Hepatocyte (in vitro differentiated cells): ENCODE results near the gene WASF2. TPM values are rescaled to one million over a fixed set of nuclear protein-coding genes. Genes with fewer than 3 reads are reported as not detected.
"Not testable (repeated sequence)": the region's sequence is repeated elsewhere in the genome, so short reads cannot be mapped to it uniquely, and the experiment has no call there.

ENCODE experiments used
- DNase-seq: peaks from one replicate; pipeline ENCODE4 v3.0.0-alpha.2; 2016; ENCODE audit warnings: low spot score
- H2AFZ ChIP-seq: fragments of 200-600 bp; sonication (generic); 2 replicates; pipeline ENCODE4 v1.6.0; 2016; ENCODE audit warnings: antibody characterized with exemption, mild to moderate bottlenecking
- H3K27ac ChIP-seq: fragments of 200-600 bp; sonication (generic); 2 replicates; pipeline ENCODE4 v1.5.1; 2016; ENCODE audit warnings: mild to moderate bottlenecking
- H3K27me3 ChIP-seq: fragments of 200-600 bp; sonication (generic); 2 replicates; pipeline ENCODE4 v1.6.1; 2016
- H3K36me3 ChIP-seq: fragments of 200-600 bp; sonication (generic); replicated peaks from 2 replicates; pipeline ENCODE4 v1.5.1; 2016; ENCODE audit warnings: low read depth; ENCODE audit not compliant: insufficient read depth
- H3K4me1 ChIP-seq: fragments of 200-600 bp; sonication (generic); 2 replicates; pipeline ENCODE4 v1.5.1; 2016; ENCODE audit warnings: mild to moderate bottlenecking, moderate library complexity; ENCODE audit not compliant: insufficient read depth
- H3K4me2 ChIP-seq: fragments of 200-600 bp; sonication (generic); 2 replicates; pipeline ENCODE4 v1.6.0; 2016
- H3K4me3 ChIP-seq: fragments of 200-600 bp; sonication (generic); 2 replicates; pipeline ENCODE4 v1.5.1; 2016; ENCODE audit warnings: mild to moderate bottlenecking
- H3K79me2 ChIP-seq: fragments of 200-600 bp; sonication (generic); 2 replicates; pipeline ENCODE4 v1.6.0; 2017; ENCODE audit warnings: mild to moderate bottlenecking
- H3K9me2 ChIP-seq: fragments of 200-600 bp; sonication (generic); replicated peaks from 2 replicates; pipeline ENCODE4 v1.6.0; 2017; ENCODE audit warnings: mild to moderate bottlenecking; ENCODE audit not compliant: insufficient read depth
- H3K9me3 ChIP-seq: fragments of 200-600 bp; sonication (generic); 2 replicates; pipeline ENCODE4 v1.5.1; 2016; ENCODE audit warnings: low read depth, mild to moderate bottlenecking
- H4K20me1 ChIP-seq: fragments of 200-600 bp; sonication (generic); 2 replicates; pipeline ENCODE4 v1.6.0; 2016; ENCODE audit warnings: mild to moderate bottlenecking; ENCODE audit not compliant: insufficient read depth, poor library complexity, severe bottlenecking
- EZH2 ChIP-seq: fragments of 200-600 bp; sonication (generic); IDR thresholded peaks from 2 replicates; pipeline ENCODE4 v1.6.1; 2016; ENCODE audit warnings: antibody characterized with exemption, mild to moderate bottlenecking, borderline replicate concordance
- EZH2phosphoT487 ChIP-seq: fragments of 200-600 bp; sonication (generic); IDR thresholded peaks from one replicate; pipeline ENCODE4 v1.6.1; 2018; ENCODE audit warnings: antibody characterized with exemption, mild to moderate bottlenecking, low read depth, moderate library complexity; ENCODE audit not compliant: unreplicated experiment, severe bottlenecking
- WGBS: methylation state at CpG from one replicate; pipeline ENCODE4 v1.1.6; 2016; ENCODE audit warnings: low lambda C conversion rate; ENCODE audit errors: missing lambda C conversion rate; 5-methylcytosine and 5-hydroxymethylcytosine counted together
- polyA plus RNA-seq: library from polyadenylated mRNA; unstranded; fragments of >200 nt; fragmentation: Nextera tagmentation; extraction: Ambion mirVana; gene quantifications from 2 replicates; pipeline ENCODE4 v1.2.1, GENCODE V29; 2016
- total RNA-seq: library from RNA; depleted of rRNA; stranded (reverse); fragments of >200 nt; gene quantifications from 2 replicates; pipeline ENCODE4 v1.2.3, GENCODE V29; 2014
- TF ChIP-seq, protein P1 (sequence below): fragments of 200-600 bp; sonication (generic); IDR thresholded peaks from 2 replicates; pipeline ENCODE4 v1.5.1; 2016; ENCODE audit warnings: antibody characterized with exemption, mild to moderate bottlenecking; ENCODE audit not compliant: poor library complexity

The WASF2 gene
- total and polyA plus RNA-seq, 2 experiments from 2014 or later = 28.5 to 45.6 TPM

DNA sequence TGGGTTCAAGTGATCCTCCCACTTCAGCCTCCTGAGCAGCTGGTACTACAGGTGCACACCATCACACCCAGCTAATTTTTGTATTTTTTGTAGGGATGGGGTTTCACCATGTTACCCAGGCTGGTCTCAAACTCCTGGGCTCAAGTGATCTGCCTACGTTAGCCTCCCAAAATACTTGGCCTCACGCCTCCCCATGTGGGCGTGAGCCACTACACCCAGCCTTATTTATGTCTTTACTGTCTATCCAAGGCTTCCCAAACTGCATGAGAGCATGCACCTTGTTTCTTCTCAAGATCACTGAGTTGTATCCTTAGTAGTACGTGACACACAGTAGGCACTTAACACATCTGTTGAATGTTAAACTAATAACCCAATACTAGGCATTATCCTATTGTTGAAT, 14.2 kb downstream of the WASF2 start:
- DNase-seq = no peak
- Histone ChIP-seq H3K4me1 (no peaks in the 10 kb centered on the region), H3K27me3 (no peaks in the 10 kb centered on the region), H3K36me3 (peaks cover 3% of the 10 kb centered on the region), H3K9me2 (no peaks in the 10 kb centered on the region), H3K79me2 (peaks cover 96% of the 10 kb centered on the region), H2AFZ (no peak overlapping the region), H3K4me2 (no peak overlapping the region), H3K4me3 (no peak overlapping the region), H4K20me1 (peaks cover 92% of the 10 kb centered on the region), H3K9me3 (no peaks in the 10 kb centered on the region), H3K27ac (no peak overlapping the region)
- no peak for TF ChIP-seq EZH2phosphoT487
- TF ChIP-seq, protein P1, sequence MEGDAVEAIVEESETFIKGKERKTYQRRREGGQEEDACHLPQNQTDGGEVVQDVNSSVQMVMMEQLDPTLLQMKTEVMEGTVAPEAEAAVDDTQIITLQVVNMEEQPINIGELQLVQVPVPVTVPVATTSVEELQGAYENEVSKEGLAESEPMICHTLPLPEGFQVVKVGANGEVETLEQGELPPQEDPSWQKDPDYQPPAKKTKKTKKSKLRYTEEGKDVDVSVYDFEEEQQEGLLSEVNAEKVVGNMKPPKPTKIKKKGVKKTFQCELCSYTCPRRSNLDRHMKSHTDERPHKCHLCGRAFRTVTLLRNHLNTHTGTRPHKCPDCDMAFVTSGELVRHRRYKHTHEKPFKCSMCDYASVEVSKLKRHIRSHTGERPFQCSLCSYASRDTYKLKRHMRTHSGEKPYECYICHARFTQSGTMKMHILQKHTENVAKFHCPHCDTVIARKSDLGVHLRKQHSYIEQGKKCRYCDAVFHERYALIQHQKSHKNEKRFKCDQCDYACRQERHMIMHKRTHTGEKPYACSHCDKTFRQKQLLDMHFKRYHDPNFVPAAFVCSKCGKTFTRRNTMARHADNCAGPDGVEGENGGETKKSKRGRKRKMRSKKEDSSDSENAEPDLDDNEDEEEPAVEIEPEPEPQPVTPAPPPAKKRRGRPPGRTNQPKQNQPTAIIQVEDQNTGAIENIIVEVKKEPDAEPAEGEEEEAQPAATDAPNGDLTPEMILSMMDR = no peak
- TF ChIP-seq EZH2 = no peak
- 95% methylated on average over 4 of the region's 4 CpGs for WGBS

DNA sequence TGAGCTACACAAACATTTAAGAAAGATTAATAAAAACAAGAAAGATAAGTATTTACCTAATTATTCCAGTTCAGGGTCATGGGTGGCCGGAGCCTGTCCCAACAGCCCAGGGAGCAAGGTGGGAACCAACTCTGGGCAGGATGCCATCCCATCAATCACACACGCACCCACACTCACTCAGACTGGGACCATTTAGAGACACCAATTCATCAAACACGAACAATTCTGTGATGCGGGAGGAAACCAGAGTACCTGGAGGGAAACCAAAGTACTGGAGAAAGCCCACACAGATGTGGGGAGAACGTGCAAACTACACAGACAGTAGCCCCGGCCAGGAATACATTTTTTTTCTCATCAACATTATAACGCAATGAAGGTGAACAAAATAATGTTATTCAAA, 16.2 kb downstream of the WASF2 start:
- no peaks in the 10 kb centered on the region for H3K9me2 ChIP-seq
- H3K27me3 ChIP-seq = no peaks in the 10 kb centered on the region
- H3K9me3 ChIP-seq = no peaks in the 10 kb centered on the region
- no peak overlapping the region for H3K4me2 ChIP-seq
- H4K20me1 ChIP-seq = peaks cover 92% of the 10 kb centered on the region
- H3K27ac ChIP-seq = no peak overlapping the region
- DNase-seq = no peak
- H3K4me3 ChIP-seq = no peak overlapping the region
- TF ChIP-seq EZH2phosphoT487 (no peak), EZH2 (no peak)
- TF ChIP-seq, protein P1 = no peak
- WGBS = 83% methylated on average over 7 of the region's 7 CpGs
- H3K79me2 ChIP-seq = peaks cover 96% of the 10 kb centered on the region
- peaks cover 3% of the 10 kb centered on the region for H3K36me3 ChIP-seq
- H2AFZ ChIP-seq = no peak overlapping the region
- H3K4me1 ChIP-seq = no peaks in the 10 kb centered on the region

DNA sequence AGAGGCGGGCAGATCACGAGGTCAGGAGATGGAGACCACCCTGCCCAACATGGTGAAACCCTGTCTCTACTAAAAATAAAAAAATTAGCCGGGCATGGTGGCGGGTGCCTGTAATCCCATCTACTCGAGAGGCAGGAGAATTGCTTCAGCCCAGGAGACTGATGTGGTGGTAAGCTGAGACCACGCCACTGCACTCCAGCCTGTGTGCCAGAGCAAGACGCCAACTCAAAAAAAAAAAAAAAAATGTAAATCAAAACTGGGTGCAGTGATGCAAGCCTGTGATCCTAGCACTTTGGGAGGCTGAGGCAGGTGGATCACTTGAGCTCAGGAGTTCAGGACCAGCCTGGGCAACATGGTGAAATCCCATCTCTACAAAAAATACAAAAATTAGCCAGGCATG, 17.9 kb downstream of the WASF2 start:
- H3K27me3 ChIP-seq, H3K4me2 ChIP-seq, DNase-seq, H3K4me1 ChIP-seq, H3K27ac ChIP-seq, H3K9me3 ChIP-seq, H3K36me3 ChIP-seq, H3K9me2 ChIP-seq, H3K4me3 ChIP-seq, H2AFZ ChIP-seq: not testable (repeated sequence)
- 88% methylated on average over 7 of the region's 7 CpGs for WGBS
- peaks cover 95% of the 10 kb centered on the region for H4K20me1 ChIP-seq
- H3K79me2 ChIP-seq = peaks cover 98% of the 10 kb centered on the region

DNA sequence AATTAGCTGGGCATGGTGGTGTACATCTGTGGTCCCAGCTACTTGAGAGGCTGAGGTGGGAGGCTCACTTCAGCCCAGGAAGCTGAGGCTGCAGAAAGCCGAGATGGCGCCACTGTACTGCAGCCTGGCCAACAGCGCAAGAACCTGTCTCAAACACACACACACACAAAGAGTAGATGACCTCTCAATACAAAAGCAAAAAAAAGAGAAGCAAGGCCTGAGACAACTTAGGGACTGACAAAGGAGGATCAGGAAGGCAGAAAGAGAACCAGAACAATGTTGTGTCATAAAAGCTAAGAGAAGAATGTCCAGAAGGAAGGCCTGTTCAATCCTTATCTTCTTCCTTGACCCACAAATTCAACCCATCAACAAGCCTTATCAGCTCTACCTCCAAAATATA, 18.5 kb downstream of the WASF2 start:
- Histone ChIP-seq H3K9me2 (no peaks in the 10 kb centered on the region), H3K79me2 (peaks cover 98% of the 10 kb centered on the region), H3K36me3 (peaks cover 3% of the 10 kb centered on the region), H4K20me1 (peaks cover 95% of the 10 kb centered on the region), H3K9me3 (no peaks in the 10 kb centered on the region), H2AFZ (no peak overlapping the region), H3K4me2 (no peak overlapping the region), H3K27me3 (no peaks in the 10 kb centered on the region), H3K4me1 (no peaks in the 10 kb centered on the region), H3K27ac (no peak overlapping the region), H3K4me3 (no peak overlapping the region)
- TF ChIP-seq, protein P1 = no peak
- TF ChIP-seq EZH2phosphoT487 = no peak
- TF ChIP-seq EZH2 = no peak
- WGBS = 100% methylated on average over 3 of the region's 3 CpGs
- DNase-seq = no peak
